Stimulated activated CD8-positive, alpha-beta memory T cell treated with anti-CD3 and anti-CD28 coated beads, Interleukin-7, amount 100 ng/mL, for 4 hours (primary cell): Measurements from ENCODE around the gene PKD1L1.

ENCODE experiments used
- DNase-seq, 2 donors: peaks; one replicate each; pipeline ENCODE4 v3.0.0-alpha.2; 2020; ENCODE audit warnings: low read depth in 2 of 2

Gene PKD1L1

GRCh38 chr7:47877336-47877735 lies 70.9 kb downstream of the PKD1L1 start:
- no peak for DNase-seq

GRCh38 chr7:47875998-47876744 lies 72.1 kb downstream of the PKD1L1 start:
- DNase-seq: no peak

- DNase-seq: no peak
Observed at GRCh38 chr7:47875406-47875805, 72.9 kb downstream of the PKD1L1 start.

- no peak for DNase-seq
Observed at GRCh38 chr7:47873762-47874161, 74.5 kb downstream of the PKD1L1 start.

- DNase-seq: no peak
Observed at GRCh38 chr7:47867286-47867685, 81.0 kb downstream of the PKD1L1 start.

GRCh38 chr7:47866120-47866519 lies 82.1 kb downstream of the PKD1L1 start:
- DNase-seq: no peak

GRCh38 chr7:47852330-47853245 lies 95.7 kb downstream of the PKD1L1 start:
- DNase-seq: no peak

GRCh38 chr7:47847207-47847606 lies 101.1 kb downstream of the PKD1L1 start:
- DNase-seq: no peak

GRCh38 chr7:47846138-47846836 lies 102.0 kb downstream of the PKD1L1 start:
- DNase-seq: no peak

- no peak for DNase-seq
Observed at GRCh38 chr7:47844311-47844710, 104.0 kb downstream of the PKD1L1 start.

GRCh38 chr7:47843291-47843690 lies 105.0 kb downstream of the PKD1L1 start:
- DNase-seq: no peak

GRCh38 chr7:47839381-47839780 lies 108.9 kb downstream of the PKD1L1 start:
- no peak for DNase-seq

- no peak for DNase-seq
Observed at GRCh38 chr7:47837826-47838225, 110.4 kb downstream of the PKD1L1 start.

GRCh38 chr7:47836503-47837202 lies 111.6 kb downstream of the PKD1L1 start:
- DNase-seq: no peak

GRCh38 chr7:47836080-47836479 lies 112.2 kb downstream of the PKD1L1 start:
- no peak for DNase-seq

GRCh38 chr7:47833211-47833610 lies 115.1 kb downstream of the PKD1L1 start:
- DNase-seq: no peak

- no peak for DNase-seq
Observed at GRCh38 chr7:47832105-47832715, 116.1 kb downstream of the PKD1L1 start.

GRCh38 chr7:47830015-47830414 lies 118.3 kb downstream of the PKD1L1 start:
- DNase-seq: no peak

GRCh38 chr7:47827871-47828270 lies 120.4 kb downstream of the PKD1L1 start:
- DNase-seq: no peak

- DNase-seq: no peak
Observed at GRCh38 chr7:47827351-47827756, 120.9 kb downstream of the PKD1L1 start.

GRCh38 chr7:47826754-47827153 lies 121.5 kb downstream of the PKD1L1 start:
- DNase-seq: no peak
